Right lobe of liver (tissue), 6 donors: ENCODE results near the gene CHST11. TPM values are rescaled to one million over a fixed set of nuclear protein-coding genes. Genes with fewer than 3 reads are reported as not detected.
"Not testable (repeated sequence)": the region's sequence is repeated elsewhere in the genome, so short reads cannot be mapped to it uniquely, and the experiment has no call there.

Source experiments
- ATAC-seq, 4 donors: fragments of 200-7000 bp; cut with Tn5 transposase; one replicate each; pipeline ENCODE4 v1.9.1; 2020; ENCODE audit warnings: mild to moderate bottlenecking in 4 of 4, moderate library complexity in 4 of 4
- DNase-seq, 3 donors: peaks; one replicate each; pipeline ENCODE4 v3.0.0-alpha.2; 2020
- H3K27ac ChIP-seq, 3 donors: fragments of 200-600 bp; one replicate each; pipeline ENCODE4 v1.8.0; 2022
- H3K27me3 ChIP-seq, 2 donors: fragments of 200-600 bp; one replicate each; pipeline ENCODE4 v1.8.0; 2022
- H3K36me3 ChIP-seq, 4 donors: fragments of 200-600 bp; sonication (generic) in 1 of 4; one replicate each; pipeline versions ENCODE4 v1.5.1 to v1.8.0; 2017 to 2022; ENCODE audit warnings: control low read depth in 1 of 4
- H3K4me1 ChIP-seq, 4 donors: fragments of 200-600 bp; sonication (generic) in 1 of 4; one replicate each; pipeline versions ENCODE4 v1.5.1 to v1.8.0; 2017 to 2022; ENCODE audit warnings: control low read depth in 1 of 4
- H3K4me3 ChIP-seq, 3 donors: fragments of 200-600 bp; one replicate each; pipeline ENCODE4 v1.8.0; 2022
- H3K9me3 ChIP-seq, 4 donors: fragments of 200-600 bp; sonication (generic) in 1 of 4; one replicate each; pipeline versions ENCODE4 v1.5.1 to v1.8.0; 2017 to 2022; ENCODE audit warnings: control low read depth in 1 of 4
- POLR2A ChIP-seq: fragments of 450-650 bp; IDR thresholded peaks from one replicate; pipeline ENCODE4 v1.6.1; 2017; ENCODE audit warnings: antibody characterized with exemption, mild to moderate bottlenecking
- WGBS: methylation state at CpG from one replicate; pipeline ENCODE4 v1.1.6; 2018; ENCODE audit warnings: low coverage, low lambda C conversion rate; ENCODE audit not compliant: insufficient coverage; ENCODE audit errors: missing lambda C conversion rate; 5-methylcytosine and 5-hydroxymethylcytosine counted together
- intact Hi-C, 2 donors: fragments of 100-400 bp; cut with DNase I; formaldehyde crosslinking; loops; one replicate each; pipeline versions ENCODE4 v1.11.2 to v1.14.1; 2022
- microRNA-seq, 2 donors: library from miRNA; unstranded; fragments of <30 nt; microRNA quantifications; one replicate each; pipeline ENCODE4, GENCODE V29; 2019 to 2020
- small RNA-seq, 2 experiments: library from RNA; depleted of rRNA; stranded (forward); fragments of <200 nt; gene quantifications; one replicate each; pipeline ENCODE3, GENCODE V24; 2016
- total RNA-seq, 6 experiments: library from RNA; depleted of rRNA in 2 of 6; stranded (reverse); fragments of >200 nt in 2 of 6; fragmentation: NEBNext Ultra II Directional in 3 of 6; extraction: Animal tissue kit (Norgen Biotek cat#: 25700) in 3 of 6; gene quantifications; one replicate each; pipeline versions ENCODE4 v1.1.0 to v1.2.4, GENCODE V29; 2016 to 2023
- TF ChIP-seq, protein P1 (sequence below), 4 donors: fragments of 200-600 bp in 3 of 4; fragments of 450-650 bp in 1 of 4; IDR thresholded peaks; one replicate each; pipeline versions ENCODE4 v1.5.1 to v1.8.0; 2016 to 2022; ENCODE audit warnings: antibody characterized with exemption in 4 of 4, mild to moderate bottlenecking in 2 of 4
- donor health status: DM: no; HTN: yes; CAD: no.
- donor health status: DM: no; HTN: no; CAD: no.
- donor health status: DM: no; HTN: no; CAD: no.
- donor health status: DM: no; HTN: yes; CAD: no.
- donor health status: DM: no; HTN: yes; CAD: no.

Gene CHST11
- total RNA-seq, 6 experiments from 2014 or later, result 0.57 to 10.4 (median 3.5) TPM

DNA sequence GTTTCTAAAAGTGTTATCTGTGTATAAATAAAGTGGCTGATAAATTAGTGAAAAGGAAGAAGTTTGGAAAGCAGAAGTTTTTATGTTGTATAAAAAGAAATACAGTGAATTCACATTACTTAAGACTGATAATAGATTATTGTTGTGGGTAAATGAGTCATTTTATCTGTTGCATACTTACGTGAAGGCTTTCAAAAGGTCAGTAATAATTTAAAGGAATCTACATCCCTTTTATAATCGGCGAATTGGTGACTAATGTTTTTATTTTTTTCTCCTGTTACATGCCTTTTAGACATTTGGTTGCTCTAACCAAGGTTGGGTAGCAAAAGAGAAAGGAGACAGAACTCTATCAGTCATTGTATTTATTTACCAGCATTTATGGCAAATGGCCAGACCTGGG is 345.5 kb downstream of the CHST11 start:
- Histone ChIP-seq H3K4me3 (no peak overlapping the region), H3K4me1 (no peaks in the 10 kb centered on the region), H3K9me3 (no peaks in the 10 kb centered on the region), H3K27me3 (no peaks in the 10 kb centered on the region), H3K27ac (no peak overlapping the region), H3K36me3 (peaks cover 0 to 3% (median 0%) of the 10 kb centered on the region in 4 donors)
- intact Hi-C loops, result no loop called here
- no peak for DNase-seq
- TF ChIP-seq, protein P1, sequence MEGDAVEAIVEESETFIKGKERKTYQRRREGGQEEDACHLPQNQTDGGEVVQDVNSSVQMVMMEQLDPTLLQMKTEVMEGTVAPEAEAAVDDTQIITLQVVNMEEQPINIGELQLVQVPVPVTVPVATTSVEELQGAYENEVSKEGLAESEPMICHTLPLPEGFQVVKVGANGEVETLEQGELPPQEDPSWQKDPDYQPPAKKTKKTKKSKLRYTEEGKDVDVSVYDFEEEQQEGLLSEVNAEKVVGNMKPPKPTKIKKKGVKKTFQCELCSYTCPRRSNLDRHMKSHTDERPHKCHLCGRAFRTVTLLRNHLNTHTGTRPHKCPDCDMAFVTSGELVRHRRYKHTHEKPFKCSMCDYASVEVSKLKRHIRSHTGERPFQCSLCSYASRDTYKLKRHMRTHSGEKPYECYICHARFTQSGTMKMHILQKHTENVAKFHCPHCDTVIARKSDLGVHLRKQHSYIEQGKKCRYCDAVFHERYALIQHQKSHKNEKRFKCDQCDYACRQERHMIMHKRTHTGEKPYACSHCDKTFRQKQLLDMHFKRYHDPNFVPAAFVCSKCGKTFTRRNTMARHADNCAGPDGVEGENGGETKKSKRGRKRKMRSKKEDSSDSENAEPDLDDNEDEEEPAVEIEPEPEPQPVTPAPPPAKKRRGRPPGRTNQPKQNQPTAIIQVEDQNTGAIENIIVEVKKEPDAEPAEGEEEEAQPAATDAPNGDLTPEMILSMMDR (IDR thresholded peaks at IDR 0.05), result no peak
- no peak for TF ChIP-seq POLR2A
- ATAC-seq, result no peak
- WGBS, result 71% methylated on average over 3 of the region's 3 CpGs

DNA sequence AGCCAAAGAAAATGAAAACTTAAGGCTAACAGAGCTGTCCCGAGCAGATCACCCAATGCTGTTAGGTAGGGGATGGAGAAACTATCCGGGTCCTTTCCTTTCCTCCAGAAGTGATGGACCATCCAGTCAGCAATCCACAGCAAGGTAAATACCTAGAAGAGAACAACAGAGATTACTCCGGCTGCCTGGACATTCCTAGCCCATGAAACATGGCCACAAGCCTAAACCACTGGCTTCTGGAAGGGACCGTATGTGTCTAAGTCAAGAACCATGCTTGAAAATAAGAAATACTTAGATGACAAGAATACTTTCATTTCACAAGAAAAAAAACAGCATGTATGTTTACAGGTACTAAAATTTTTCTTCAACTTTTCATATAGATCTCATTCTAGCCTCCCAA is 348.4 kb downstream of the CHST11 start:
- TF ChIP-seq POLR2A, result no peak
- TF ChIP-seq, protein P1 (IDR thresholded peaks at IDR 0.05), result no peak
- no peaks in the 10 kb centered on the region for H3K4me1 ChIP-seq
- no peak overlapping the region for H3K4me3 ChIP-seq
- DNase-seq, result no peak
- 74% methylated on average over 4 of the region's 4 CpGs for WGBS
- no peak for ATAC-seq
- intact Hi-C loops, result no loop called here
- H3K36me3 ChIP-seq, result peaks cover 0 to 3% (median 0%) of the 10 kb centered on the region in 4 donors
- no peaks in the 10 kb centered on the region for H3K9me3 ChIP-seq
- H3K27me3 ChIP-seq, result no peaks in the 10 kb centered on the region
- H3K27ac ChIP-seq, result no peak overlapping the region

DNA sequence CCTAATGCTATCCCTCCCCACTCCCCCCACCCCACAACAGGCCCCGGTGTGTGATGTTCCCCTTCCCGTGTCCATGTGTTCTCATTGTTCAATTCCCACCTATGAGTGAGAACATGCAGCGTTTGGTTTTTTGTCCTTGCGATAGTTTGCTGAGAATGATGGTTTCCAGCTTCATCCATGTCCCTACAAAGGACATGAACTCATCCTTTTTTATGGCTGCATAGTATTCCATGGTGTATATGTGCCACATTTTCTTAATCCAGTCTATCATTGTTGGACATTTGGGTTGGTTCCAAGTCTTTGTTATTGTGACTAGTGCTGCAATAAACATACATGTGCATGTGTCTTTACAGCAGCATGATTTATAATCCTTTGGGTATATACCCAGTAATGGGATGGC is 349.4 kb downstream of the CHST11 start:
- H3K4me3 ChIP-seq, H3K4me1 ChIP-seq, intact Hi-C loops, ATAC-seq, H3K27ac ChIP-seq, H3K9me3 ChIP-seq, H3K27me3 ChIP-seq, H3K36me3 ChIP-seq, DNase-seq: not testable (repeated sequence)
- 100% methylated on average over 1 of the region's 4 CpGs for WGBS

DNA sequence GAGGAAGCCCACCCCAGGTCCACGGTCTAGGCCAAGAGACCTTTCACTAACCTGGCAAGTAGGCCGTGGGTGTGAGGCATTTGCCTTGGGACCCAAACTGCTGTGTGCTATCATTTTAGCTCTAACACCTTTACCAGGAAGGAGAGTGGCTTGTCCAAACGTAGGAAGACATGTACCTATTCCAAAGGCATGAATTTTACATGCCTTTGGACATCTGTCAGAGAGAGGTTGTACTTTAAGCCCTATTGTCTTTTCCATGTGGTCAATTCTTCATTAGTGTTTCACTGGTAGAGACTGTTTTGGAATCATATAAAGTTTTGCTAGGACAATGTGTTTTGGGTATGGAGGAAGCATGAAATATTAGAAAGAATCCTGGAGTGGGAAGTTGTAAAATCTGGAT is 352.5 kb downstream of the CHST11 start:
- peaks cover 0 to 6% (median 1%) of the 10 kb centered on the region in 4 donors for H3K36me3 ChIP-seq
- intact Hi-C loops, result no loop called here
- no peak overlapping the region for H3K4me3 ChIP-seq
- no peaks in the 10 kb centered on the region for H3K9me3 ChIP-seq
- ATAC-seq (no peak), DNase-seq (no peak)
- no peaks in the 10 kb centered on the region for H3K4me1 ChIP-seq
- no peak for TF ChIP-seq POLR2A
- TF ChIP-seq, protein P1 (IDR thresholded peaks at IDR 0.05), result no peak
- 83% methylated on average over 3 of the region's 3 CpGs for WGBS
- no peak overlapping the region for H3K27ac ChIP-seq
- H3K27me3 ChIP-seq, result no peaks in the 10 kb centered on the region

DNA sequence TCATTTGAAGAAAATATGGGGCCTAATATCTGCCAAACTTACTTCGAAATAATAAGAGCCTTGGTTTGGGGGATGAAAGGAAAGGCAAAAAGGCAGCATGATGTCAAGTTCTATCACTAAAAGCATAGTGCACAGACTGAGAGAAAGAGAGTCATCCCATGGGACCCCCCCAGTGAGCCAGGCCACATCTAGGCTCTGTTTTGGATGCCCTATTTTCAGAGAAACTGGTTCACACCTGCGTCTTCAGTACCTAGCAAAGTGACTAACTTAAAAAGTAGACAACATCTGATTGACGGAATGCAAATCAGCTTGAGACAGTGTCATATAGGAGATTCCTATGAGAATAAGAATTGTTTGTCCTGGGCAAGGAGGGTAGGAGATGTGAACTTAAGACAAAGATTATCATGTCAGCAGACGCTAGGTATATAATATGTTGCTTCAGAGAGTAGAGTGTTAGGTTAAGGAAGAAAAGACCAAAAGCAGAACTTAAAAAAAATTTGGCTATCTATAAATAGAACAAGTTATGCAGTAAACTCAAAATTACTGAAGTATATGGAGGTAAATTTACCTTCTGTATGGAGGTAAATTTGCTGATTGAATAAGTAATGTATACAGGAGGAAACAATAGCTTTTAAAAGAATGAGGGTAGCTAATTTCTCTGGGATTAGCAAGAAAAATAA is 353.1 kb downstream of the CHST11 start:
- Histone ChIP-seq H3K4me1 (no peaks in the 10 kb centered on the region), H3K27me3 (no peaks in the 10 kb centered on the region), H3K27ac (no peak overlapping the region), H3K9me3 (no peaks in the 10 kb centered on the region), H3K36me3 (peaks cover 0 to 6% (median 1%) of the 10 kb centered on the region in 4 donors), H3K4me3 (no peak overlapping the region)
- ATAC-seq (no peak), DNase-seq (no peak)
- 70% methylated on average over 4 of the region's 4 CpGs for WGBS
- no peak for TF ChIP-seq POLR2A
- TF ChIP-seq, protein P1 (IDR thresholded peaks at IDR 0.05), result no peak
- intact Hi-C loops, result no loop called here

Small RNAs within 50 kb of the gene (microRNA-seq; reads per million reads assigned to microRNA genes)
- gene MIR3922, result 0 reads per million in 2 donors

Small RNAs within 50 kb of the gene (small RNA-seq; reads per million reads assigned to genes)
- gene MIR3922, result 0.29 to 0.52 reads per million in 2 experiments

Other genes starting within 250 kb of the CHST11 start
- gene TXNRD1, start 241.2 kb upstream of the CHST11 start, total RNA-seq, result 100 to 1,000 TPM in 2 of 6 experiments, 10 to 100 TPM in 4; 40.3 to 153 (median 74.5) TPM
- gene EID3, start 153.2 kb upstream of the CHST11 start, total RNA-seq, result 1 to 10 TPM; 1.1 to 7.3 (median 1.4) TPM